ENCODE data around the gene SLC35G1.

The SLC35G1 gene

GRCh38 chr10:93951905-93952304, 58.1 kb downstream of the SLC35G1 start:
- no peak for DNase-seq (ENCODE audit: low read depth)
